ENCODE results near the gene TBC1D2B.
"Not testable (repeated sequence)": the region's sequence is repeated elsewhere in the genome, so short reads cannot be mapped to it uniquely, and the experiment has no call there.

DNA sequence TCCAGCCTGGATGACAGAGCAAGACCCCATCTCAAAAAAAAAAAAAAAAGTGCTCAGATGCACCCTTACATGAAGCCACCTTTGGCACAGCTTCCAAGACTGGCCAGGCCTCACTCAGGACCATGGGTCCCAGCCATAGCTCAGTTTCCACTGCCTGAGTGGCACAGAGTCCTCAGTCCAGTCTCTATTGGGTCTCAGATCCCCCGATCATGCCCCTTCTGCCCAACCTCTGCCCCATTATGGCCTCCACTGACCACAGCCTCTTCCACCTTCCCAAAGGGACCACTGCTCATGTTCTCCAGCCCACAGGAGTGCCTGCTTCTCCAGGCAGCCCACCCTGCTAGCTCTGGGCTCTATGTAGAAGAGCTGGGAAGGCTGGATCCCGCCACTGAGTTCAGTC, 127.0 kb downstream of the TBC1D2B start:
- TF ChIP-seq, protein P1, sequence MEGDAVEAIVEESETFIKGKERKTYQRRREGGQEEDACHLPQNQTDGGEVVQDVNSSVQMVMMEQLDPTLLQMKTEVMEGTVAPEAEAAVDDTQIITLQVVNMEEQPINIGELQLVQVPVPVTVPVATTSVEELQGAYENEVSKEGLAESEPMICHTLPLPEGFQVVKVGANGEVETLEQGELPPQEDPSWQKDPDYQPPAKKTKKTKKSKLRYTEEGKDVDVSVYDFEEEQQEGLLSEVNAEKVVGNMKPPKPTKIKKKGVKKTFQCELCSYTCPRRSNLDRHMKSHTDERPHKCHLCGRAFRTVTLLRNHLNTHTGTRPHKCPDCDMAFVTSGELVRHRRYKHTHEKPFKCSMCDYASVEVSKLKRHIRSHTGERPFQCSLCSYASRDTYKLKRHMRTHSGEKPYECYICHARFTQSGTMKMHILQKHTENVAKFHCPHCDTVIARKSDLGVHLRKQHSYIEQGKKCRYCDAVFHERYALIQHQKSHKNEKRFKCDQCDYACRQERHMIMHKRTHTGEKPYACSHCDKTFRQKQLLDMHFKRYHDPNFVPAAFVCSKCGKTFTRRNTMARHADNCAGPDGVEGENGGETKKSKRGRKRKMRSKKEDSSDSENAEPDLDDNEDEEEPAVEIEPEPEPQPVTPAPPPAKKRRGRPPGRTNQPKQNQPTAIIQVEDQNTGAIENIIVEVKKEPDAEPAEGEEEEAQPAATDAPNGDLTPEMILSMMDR (conservative IDR thresholded peaks at IDR 0.05; ENCODE audit: low read depth, low read length), result not testable (repeated sequence)
- TF ChIP-seq POLR2A (IDR thresholded peaks at IDR 0.05; ENCODE audit: low read depth, low read length); USF2 (IDR thresholded peaks at IDR 0.05; ENCODE audit: low read depth, low read length); RFX5 (IDR thresholded peaks at IDR 0.05; ENCODE audit: low read depth, low read length); RAD21 (IDR thresholded peaks at IDR 0.05; ENCODE audit: low read length); MXI1 (IDR thresholded peaks at IDR 0.05; ENCODE audit: borderline replicate concordance, low read depth, low read length); SMC3 (IDR thresholded peaks at IDR 0.05; ENCODE audit: low read depth, low read length); RCOR1 (IDR thresholded peaks at IDR 0.05; ENCODE audit: insufficient replicate concordance, low read length): not testable (repeated sequence)

Data from IMR-90 (cell line).